Nucleus accumbens (tissue), 56 donors: ENCODE data around the gene AMN1.
"Not testable (repeated sequence)": the region's sequence is repeated elsewhere in the genome, so short reads cannot be mapped to it uniquely, and the experiment has no call there.

Experiments
- DNase-seq, 56 donors: peaks; one replicate each; lab custom pipeline; 2025; lab: John Stamatoyannopoulos, UW

AMN1 gene

DNA sequence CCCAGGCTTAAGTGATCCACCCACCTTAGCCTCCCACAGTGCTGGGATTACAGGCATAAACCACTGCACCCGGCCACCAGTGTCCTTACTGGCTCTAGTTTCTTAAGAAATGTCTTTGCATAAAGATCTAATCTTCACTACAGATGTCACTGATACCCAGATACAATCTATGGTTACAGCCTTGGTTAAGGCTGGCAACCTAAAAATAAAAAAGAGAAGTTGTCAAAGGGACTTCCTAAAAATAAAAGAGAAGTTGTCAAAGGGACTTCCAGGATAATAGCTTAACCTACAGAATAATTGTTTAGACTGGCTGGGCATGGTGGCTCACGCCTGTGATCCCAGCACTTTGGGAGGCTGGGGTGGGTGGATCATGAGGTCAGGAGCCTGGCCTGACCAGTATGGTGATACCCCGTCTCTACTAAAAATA, 41.7 kb downstream of the AMN1 start:
- no peak for DNase-seq

- DNase-seq: no peak
Observed at GRCh38 chr12:31685801-31686200, 43.0 kb downstream of the AMN1 start.

DNA sequence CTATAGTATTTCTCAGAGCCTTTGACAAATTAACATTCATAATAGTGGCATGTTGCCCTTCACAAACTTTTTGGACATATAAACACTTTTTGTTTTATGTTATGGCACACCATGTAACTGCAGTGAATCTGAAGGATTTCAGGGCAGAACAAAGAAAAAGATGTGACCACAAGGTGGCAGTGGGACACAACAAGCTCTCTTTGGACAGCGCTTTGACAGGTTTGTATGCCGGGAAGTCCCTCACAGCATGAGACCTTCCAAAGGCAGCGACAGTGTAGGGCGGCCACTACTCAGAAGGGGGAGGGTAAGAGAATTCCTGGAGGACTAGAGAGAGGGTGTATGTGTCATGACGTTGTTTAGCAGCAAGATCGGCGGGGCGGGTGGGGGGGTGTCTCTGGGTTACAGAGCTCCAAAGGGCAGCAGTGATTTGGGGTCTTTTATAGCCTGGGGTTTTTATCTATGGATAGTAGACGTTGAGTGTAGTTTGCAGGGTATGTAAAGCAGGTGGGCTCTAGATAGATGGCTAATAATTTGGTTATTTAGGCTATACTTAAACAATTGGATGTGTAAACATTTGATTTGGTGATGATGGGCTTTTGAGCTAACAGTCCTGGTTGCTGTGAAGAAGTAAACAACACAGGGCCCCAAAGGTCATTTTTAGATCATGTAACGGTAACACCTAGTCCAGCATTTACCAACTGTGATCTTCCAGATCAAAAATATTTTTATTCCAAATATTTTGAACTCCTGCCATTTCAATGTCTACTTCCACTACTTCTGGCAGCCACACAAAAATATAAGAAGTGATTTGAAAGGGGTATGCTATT, 46.5 kb downstream of the AMN1 start:
- peak in 3 of 56 donors; percentile 0 to 4 (median 2) for DNase-seq

DNA sequence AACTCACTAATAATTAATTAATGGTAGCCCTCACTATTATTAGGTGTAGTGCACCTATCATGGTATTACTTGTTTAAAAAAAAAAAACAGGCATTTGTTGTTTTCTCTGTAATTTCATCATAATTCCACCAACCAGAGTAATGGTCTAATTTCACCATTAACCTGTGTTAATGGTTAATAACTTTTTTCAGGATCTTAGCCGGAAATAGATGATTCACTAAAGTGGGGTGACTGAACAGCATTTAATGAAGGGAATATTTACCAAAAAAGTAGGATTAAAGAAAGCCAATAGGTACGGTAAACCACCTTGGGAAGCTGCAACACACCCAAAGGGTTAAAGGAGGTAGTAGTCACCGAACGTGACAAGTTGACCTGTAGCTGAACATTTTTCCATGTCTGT, 56.3 kb downstream of the AMN1 start:
- DNase-seq: no peak

DNA sequence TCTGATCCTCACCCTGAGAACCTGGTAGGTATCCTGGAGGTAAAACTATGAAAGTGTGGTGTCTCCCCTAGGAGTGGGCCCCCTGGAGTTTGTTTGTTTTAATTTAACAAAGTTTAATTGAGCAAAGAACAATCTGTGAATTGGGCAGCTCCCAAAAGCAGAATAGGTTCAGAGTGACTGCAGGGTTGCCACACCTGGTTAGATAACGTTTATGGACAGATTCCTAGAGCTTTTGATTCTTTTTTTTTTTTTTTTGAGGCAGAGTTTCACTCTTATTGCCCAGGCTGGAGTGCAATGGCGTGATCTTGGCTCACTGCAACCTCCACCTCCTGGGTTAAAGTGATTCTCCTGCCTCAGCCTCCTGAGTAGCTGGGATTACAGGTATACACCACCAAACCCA, 59.2 kb downstream of the AMN1 start:
- DNase-seq: not testable (repeated sequence)

GRCh38 chr12:31669020-31669419, 59.8 kb downstream of the AMN1 start:
- no peak for DNase-seq

- no peak for DNase-seq
Observed at GRCh38 chr12:31664038-31664437, 64.8 kb downstream of the AMN1 start.

GRCh38 chr12:31663576-31663975, 65.2 kb downstream of the AMN1 start:
- DNase-seq: no peak

DNA sequence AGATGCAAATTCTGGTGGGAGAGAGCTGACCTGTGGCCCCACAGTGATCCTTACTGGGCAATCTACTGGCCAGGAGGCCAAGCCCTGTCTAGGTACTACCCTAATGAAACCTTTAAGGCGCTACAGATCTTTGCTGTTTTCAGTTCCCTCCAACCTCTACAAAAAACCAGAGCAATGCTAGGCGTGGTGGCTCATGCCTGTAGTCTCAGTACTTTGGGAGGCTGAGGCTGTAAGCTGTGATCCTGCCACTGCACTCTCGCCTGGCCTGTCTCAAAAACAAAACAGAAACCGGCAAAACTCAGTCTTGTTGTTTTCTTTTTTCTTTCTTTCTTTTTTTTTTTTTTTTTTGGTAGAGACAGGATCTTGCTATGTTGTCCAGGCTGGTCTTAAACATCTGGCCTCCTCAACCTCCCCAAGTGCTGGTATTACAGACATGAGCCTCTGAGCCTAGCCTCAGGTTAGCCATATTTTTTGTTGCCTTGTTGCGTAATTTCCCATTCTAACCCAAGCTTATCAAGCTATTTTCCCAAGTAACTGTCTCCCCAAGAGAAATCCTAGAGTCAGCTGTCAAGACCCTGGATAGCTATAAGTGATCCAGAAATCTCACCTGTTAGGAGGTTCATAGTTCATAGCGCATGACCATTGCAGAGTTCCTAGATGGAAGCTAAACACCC, 66.5 kb downstream of the AMN1 start:
- no peak for DNase-seq

GRCh38 chr12:31659087-31659942, 69.5 kb downstream of the AMN1 start, which contains the start of gene ETFBKMT:
Gene ETFBKMT (plus strand): TSS chr12:31659688. CDS start chr12:31661954, 2,266 bp downstream.
- DNase-seq: peak; percentile 55 to 98 (median 87)

DNA sequence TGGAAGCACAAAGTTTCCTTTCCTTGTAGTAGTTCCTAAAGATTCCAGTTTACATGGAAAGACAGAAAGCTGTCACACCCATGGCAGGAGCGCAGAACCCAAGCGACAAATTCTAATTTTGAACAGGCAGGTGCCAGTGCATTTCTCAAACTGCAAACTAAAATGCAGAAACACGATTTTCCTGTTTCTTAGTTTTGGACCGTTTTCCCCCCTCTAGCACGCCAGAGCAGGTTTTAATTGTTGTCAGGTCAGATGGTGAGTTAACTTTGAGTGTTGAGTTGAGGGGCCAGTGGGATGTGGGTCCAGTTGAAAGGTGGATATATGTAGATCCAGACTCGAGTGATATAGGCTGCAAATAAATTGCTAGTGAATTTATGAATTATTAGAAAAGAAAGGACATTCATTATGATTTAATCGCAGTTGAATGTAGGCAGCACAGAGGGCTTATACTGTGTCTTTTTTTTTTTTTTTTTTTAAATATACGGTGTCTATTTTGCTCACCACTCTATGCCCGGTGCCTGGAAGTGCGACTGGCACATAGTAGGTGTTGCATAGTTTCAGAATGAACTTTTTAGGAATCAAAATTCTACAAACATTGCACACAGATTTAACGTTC, 70.2 kb downstream of the AMN1 start:
- no peak for DNase-seq

GRCh38 chr12:31655792-31656191, 73.0 kb downstream of the AMN1 start:
- DNase-seq: no peak

DNA sequence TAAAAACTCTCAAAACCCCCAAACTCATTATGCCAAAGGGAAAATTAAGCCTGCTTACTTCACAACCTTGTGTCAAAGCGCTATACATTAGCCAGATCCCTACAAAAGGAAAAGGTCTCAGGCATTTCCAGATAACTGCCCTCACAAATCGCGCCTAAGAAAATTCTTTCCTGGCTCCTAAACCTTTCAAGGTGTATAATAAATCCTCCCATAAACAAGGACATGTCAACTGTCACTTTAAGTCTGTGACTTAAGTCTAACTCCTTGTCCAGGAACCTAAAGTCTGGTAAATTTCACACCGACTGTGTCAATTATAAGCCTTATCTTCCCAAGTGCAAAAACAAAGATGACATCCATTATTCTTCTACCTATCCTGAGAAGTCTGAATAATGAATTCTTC, 73.6 kb downstream of the AMN1 start:
- DNase-seq: no peak

DNA sequence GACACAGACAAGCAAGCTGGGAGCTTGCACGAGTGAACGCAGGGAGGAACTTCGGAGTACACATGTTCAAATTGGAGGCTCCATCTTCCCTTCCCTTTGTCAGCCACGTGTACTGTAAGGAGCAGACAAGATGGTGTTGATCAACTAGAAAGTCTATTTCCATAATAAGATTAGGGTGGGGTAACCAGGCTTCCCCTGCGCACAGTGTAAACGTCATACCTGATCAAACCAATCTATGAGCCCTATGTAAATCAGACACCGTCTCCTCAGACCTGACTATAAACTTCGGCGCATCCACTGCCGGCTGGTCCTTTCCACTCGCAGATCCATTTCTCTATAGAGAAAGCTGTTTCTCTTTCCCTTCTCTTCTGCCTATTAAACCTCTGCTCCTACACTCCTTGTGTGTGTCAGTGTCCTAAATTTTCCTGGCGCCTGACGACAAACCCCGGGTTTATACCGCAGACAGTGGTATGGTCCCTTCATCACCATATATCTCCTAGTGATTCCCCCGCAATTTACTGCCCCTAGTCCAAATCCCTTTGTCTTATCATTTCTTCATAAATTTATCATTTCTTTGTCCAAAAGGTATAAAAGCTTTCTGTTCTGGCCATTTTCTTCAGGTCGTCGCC, 76.8 kb downstream of the AMN1 start:
- no peak for DNase-seq

DNA sequence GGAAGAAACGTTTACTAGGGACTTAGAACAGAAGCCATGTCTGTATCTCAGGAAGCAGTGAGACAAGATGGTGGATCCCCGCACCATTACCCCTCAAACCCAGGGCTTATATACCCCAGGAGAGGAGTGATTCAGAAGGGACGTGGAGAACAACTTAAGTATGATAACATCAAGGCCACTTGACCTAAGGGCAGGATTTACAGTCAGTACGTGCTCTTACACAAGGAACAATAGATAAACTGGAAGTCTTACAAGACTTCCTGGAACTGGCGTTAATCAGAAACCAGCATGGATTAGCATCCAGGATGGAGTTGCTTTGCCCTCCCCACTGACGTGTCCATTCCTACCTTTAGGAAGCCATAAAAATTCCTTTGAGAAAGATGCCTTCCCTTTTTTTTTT, 77.9 kb downstream of the AMN1 start:
- no peak for DNase-seq

- no peak for DNase-seq
Observed at GRCh38 chr12:31647086-31647491, 81.7 kb downstream of the AMN1 start.

DNA sequence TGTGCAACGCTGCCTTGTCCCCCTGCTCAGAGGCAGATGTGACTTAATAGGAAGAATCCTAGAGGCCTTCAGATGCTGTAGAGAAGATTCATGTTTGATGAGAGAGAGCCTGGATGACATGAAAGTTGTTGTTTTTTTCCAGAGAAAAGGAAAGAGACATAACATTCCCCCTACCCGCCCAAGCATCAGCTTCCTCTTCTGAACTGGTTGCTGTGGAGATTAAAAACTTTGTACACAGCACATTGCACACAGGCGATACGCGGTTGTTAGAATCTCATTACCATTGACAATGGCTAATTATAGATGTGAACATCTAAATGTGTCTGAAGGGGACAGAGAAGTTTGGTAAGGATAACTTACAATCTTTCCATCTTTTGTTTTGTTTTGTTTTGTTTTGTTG, 82.9 kb downstream of the AMN1 start:
- DNase-seq: no peak

DNA sequence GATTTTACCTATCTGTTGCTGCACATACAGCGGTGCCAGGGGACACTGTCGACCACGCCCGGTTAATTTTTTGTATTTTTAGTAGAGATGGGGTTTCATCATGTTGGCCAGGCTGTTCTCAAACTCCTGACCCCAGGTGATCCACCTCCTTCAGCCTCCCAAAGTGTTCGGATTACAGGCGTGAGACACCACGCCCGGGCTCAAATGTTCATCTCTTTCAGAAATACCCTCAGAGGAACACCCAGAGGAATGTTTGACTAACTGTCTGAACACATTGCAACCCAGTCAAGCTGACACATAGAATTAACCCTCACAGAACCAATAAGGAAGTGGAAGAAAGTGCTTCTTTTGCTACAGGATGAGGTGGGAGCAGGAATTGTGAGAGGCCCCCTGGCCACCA, 84.3 kb downstream of the AMN1 start:
- DNase-seq: no peak

GRCh38 chr12:31641509-31642090, 87.2 kb downstream of the AMN1 start:
- no peak for DNase-seq

DNA sequence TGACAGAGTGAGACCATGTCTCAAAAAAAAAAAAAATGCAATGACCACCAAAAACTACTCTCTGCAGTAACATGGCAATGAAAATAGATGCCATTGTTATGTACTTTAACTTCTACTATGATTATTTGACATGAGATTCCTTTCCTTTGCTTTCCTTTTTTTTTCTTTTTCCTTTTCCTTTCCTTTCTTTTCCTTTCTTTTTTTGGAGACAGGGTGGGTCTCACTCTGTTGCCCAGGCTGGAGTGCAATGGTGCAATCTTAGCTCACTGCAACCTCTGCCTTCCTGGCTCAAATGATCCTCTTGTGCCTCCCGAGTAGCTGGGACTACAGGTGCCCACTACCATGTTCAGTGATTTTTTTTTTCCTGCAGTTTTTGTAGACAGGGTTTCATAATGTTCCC, 94.2 kb downstream of the AMN1 start:
- no peak for DNase-seq
